GM19025 (cell line): Measurements from ENCODE around the gene KRT16.
"Not testable (repeated sequence)": the region's sequence is repeated elsewhere in the genome, so short reads cannot be mapped to it uniquely, and the experiment has no call there.

ENCODE experiments used
- ATAC-seq: cut with Tn5 transposase; IDR thresholded peaks from one replicate; pipeline ENCODE4 v1.9.1; 2021; ENCODE audit warnings: mild to moderate bottlenecking, low read depth, moderate library complexity; ENCODE audit not compliant: unreplicated experiment

The KRT16 gene

GRCh38 chr17:41617698-41618097, 5.1 kb upstream of the KRT16 start:
- ATAC-seq: no peak

- ATAC-seq: no peak
Observed at GRCh38 chr17:41617136-41617535, 4.6 kb upstream of the KRT16 start.

GRCh38 chr17:41616486-41616885, 3.9 kb upstream of the KRT16 start:
- not testable (repeated sequence) for ATAC-seq

GRCh38 chr17:41615454-41615853, 2.9 kb upstream of the KRT16 start:
- no peak for ATAC-seq

GRCh38 chr17:41614767-41615166, 2.2 kb upstream of the KRT16 start:
- ATAC-seq: not testable (repeated sequence)

GRCh38 chr17:41614098-41614497, 1.5 kb upstream of the KRT16 start:
- ATAC-seq: no peak

- ATAC-seq: no peak
Observed at GRCh38 chr17:41613277-41614082, 913 bp upstream of the KRT16 start.

- no peak for ATAC-seq
Observed at GRCh38 chr17:41610965-41611640, 1.5 kb downstream of the KRT16 start.

GRCh38 chr17:41610061-41610517, 2.5 kb downstream of the KRT16 start:
- not testable (repeated sequence) for ATAC-seq

- not testable (repeated sequence) for ATAC-seq
Observed at GRCh38 chr17:41606930-41607329, 5.6 kb downstream of the KRT16 start.

- no peak for ATAC-seq
Observed at GRCh38 chr17:41602524-41602923, 10.0 kb downstream of the KRT16 start.

GRCh38 chr17:41600318-41600717, 12.2 kb downstream of the KRT16 start:
- ATAC-seq: no peak

GRCh38 chr17:41599680-41600079, 12.9 kb downstream of the KRT16 start:
- no peak for ATAC-seq

GRCh38 chr17:41595585-41595984, 17.0 kb downstream of the KRT16 start:
- ATAC-seq: no peak

- ATAC-seq: no peak
Observed at GRCh38 chr17:41594363-41594915, 18.1 kb downstream of the KRT16 start.

GRCh38 chr17:41593306-41593981, 19.1 kb downstream of the KRT16 start:
- no peak for ATAC-seq

GRCh38 chr17:41592601-41593305, 19.8 kb downstream of the KRT16 start:
- no peak for ATAC-seq

GRCh38 chr17:41589301-41589700, 23.3 kb downstream of the KRT16 start:
- no peak for ATAC-seq

GRCh38 chr17:41588126-41588810, 24.3 kb downstream of the KRT16 start:
- ATAC-seq: no peak
